ENCODE results near the gene HBB. TPM values are rescaled to one million over a fixed set of nuclear protein-coding genes. Genes with fewer than 3 reads are reported as not detected.

HBB gene
- total and polyA plus RNA-seq, 2 of the 4 experiments (the other 2 are of a cell fraction), result 0.24 TPM; not detected in 1

DNA sequence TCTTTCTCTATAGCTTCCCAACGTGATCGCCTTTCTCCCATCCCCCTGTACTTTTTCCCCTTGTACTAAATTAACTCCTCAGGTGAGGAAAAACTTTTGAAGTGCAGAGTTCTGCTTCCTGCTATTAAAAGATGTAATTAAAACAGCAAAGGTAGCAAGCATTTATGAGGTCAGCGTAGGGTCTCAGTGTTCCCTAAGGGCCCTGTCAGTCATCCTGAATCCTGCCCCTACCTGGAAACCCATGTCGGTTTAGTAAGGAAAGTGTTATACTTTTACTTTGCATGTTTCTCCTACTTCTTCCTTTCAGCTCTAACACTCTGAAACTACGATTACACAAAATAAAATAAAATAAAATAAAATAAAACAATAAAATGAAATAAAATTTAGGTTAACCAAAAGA lies 1.3 kb upstream of the HBB start:
- H3K18ac ChIP-seq (ENCODE audit: low read depth, low read length), result peak overlapping the region; percentile 61; the same call in 1 of the 2 replicates

More for the DNA sequence above, 1.3 kb upstream of the HBB start:
- Histone ChIP-seq H3K23ac (ENCODE audit: low read depth, low read length) (no peak overlapping the region), H3K4me3 (ENCODE audit: insufficient read depth, low read depth, low read length) (no peak overlapping the region), H2AFZ (replicated peaks; ENCODE audit: low read length, poor library complexity) (no peak overlapping the region), H3K9me3 (ENCODE audit: control insufficient read depth, insufficient read depth, low read length) (no peaks in the 10 kb centered on the region), H2BK15ac (ENCODE audit: low read depth, low read length) (no peak overlapping the region), H4K91ac (ENCODE audit: insufficient read depth, low read depth, low read length) (no peak overlapping the region), H3K9ac (ENCODE audit: low read depth, low read length) (no peak overlapping the region), H3K36me3 (ENCODE audit: control insufficient read depth, insufficient read depth, low read length) (no peaks in the 10 kb centered on the region), H3K27ac (ENCODE audit: insufficient read depth, low read length) (no peak overlapping the region), H3K4ac (ENCODE audit: low read depth, low read length) (no peak overlapping the region), H2AK5ac (ENCODE audit: low read depth, low read length) (no peak overlapping the region), H3K79me1 (ENCODE audit: low read depth in 1 of 2, low read length in 2 of 2) (no peaks in the 10 kb centered on the region), H2BK20ac (ENCODE audit: low read depth, low read length) (no peak overlapping the region), H3K4me1 (ENCODE audit: control insufficient read depth, insufficient read depth, low read length) (no peaks in the 10 kb centered on the region), H4K20me1 (ENCODE audit: insufficient read depth, low read length) (no peaks in the 10 kb centered on the region), H3K9me1 (ENCODE audit: insufficient read depth, low read length) (no peaks in the 10 kb centered on the region), H3K4me2 (ENCODE audit: low read depth, low read length) (no peak overlapping the region), H2BK120ac (ENCODE audit: low read depth, low read length) (no peak overlapping the region), H4K5ac (ENCODE audit: low read depth, low read length) (0 out of 2 replicates have a peak overlapping the region, but pooled peaks have one; percentile 29), H4K8ac (ENCODE audit: low read depth in 2 of 2, low read length in 2 of 2) (no peak overlapping the region), H2BK5ac (ENCODE audit: low read depth, low read length, poor library complexity, severe bottlenecking) (no peak overlapping the region), H3K56ac (ENCODE audit: extremely low read depth, insufficient read depth, low read length) (no peak overlapping the region), H2AK9ac (replicated peaks; ENCODE audit: low read depth, low read length, poor library complexity) (no peak overlapping the region), H3K27me3 (ENCODE audit: control insufficient read depth, insufficient read depth, low read length) (no peaks in the 10 kb centered on the region), H3K14ac (replicated peaks; ENCODE audit: low read depth, low read length) (no peak overlapping the region)
- in situ Hi-C loops (cut with MboI; ENCODE audit: low sequenced_read_pairs), result no loop called here
- intact Hi-C loops (cut with micrococcal nuclease), result no loop called here
- no TSS peak for BruUV-seq (replicated peaks)
- no peak for TF ChIP-seq MXI1 (IDR thresholded peaks at IDR 0.05; ENCODE audit: borderline replicate concordance, low read depth, low read length)
- no peak for TF ChIP-seq BHLHE40 (IDR thresholded peaks at IDR 0.05; ENCODE audit: low read depth, low read length)
- no peak for TF ChIP-seq RCOR1 (IDR thresholded peaks at IDR 0.05; ENCODE audit: insufficient replicate concordance, low read length)
- TF ChIP-seq, protein P1, sequence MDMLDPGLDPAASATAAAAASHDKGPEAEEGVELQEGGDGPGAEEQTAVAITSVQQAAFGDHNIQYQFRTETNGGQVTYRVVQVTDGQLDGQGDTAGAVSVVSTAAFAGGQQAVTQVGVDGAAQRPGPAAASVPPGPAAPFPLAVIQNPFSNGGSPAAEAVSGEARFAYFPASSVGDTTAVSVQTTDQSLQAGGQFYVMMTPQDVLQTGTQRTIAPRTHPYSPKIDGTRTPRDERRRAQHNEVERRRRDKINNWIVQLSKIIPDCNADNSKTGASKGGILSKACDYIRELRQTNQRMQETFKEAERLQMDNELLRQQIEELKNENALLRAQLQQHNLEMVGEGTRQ (IDR thresholded peaks at IDR 0.05; ENCODE audit: low read depth, low read length), result no peak
- no peak for TF ChIP-seq RFX5 (IDR thresholded peaks at IDR 0.05; ENCODE audit: low read depth, low read length)
- TF ChIP-seq SMC3 (IDR thresholded peaks at IDR 0.05; ENCODE audit: low read depth, low read length), result no peak
- TF ChIP-seq CEBPB (IDR thresholded peaks at IDR 0.05; ENCODE audit: low read depth, low read length), result no peak
- no peak for TF ChIP-seq RAD21 (IDR thresholded peaks at IDR 0.05; ENCODE audit: low read length)
- no CpG with 5 or more reads among the region's 5 CpGs for WGBS, 2 experiments (ENCODE audit: extremely low coverage in 2 of 2, insufficient read length in 1 of 2)
- ATAC-seq (ENCODE audit: low read depth) (no peak), DNase-seq (no peak)
- POLR2A ChIA-PET (ENCODE audit: unreplicated experiment), result no interaction called here
- CTCF ChIA-PET, result no interaction called here
- dilution Hi-C loops (cut with HindIII; ENCODE audit: low sequenced_read_pairs, unreplicated experiment), result no loop called here
